HCT116 (cell line): ENCODE data around the gene GTPBP1.

Source experiments
- CEBPB ChIP-seq: IDR thresholded peaks from 2 replicates; pipeline ENCODE4 v1.6.1; 2012; ENCODE audit warnings: low read depth
- CTCF ChIP-seq, 3 experiments: fragments of 200-600 bp in 1 of 3; sonication (generic) in 1 of 3; IDR thresholded peaks in 2 of 3; conservative IDR thresholded peaks in 1 of 3; 2 replicates each; pipeline ENCODE4 v1.5.1; 2012 to 2017; ENCODE audit warnings: low read depth in 2 of 3, low read length in 2 of 3, antibody characterized with exemption in 1 of 3, borderline replicate concordance in 1 of 3, control low read depth in 1 of 3, mild to moderate bottlenecking in 1 of 3, mixed read lengths in 1 of 3, mixed run types in 1 of 3, moderate library complexity in 1 of 3; ENCODE audit not compliant: insufficient read depth in 1 of 3
- ELF1 ChIP-seq: IDR thresholded peaks from 2 replicates; pipeline ENCODE4 v1.6.1; 2012; ENCODE audit warnings: low read depth, borderline replicate concordance
- EZH2 ChIP-seq: fragments of 200-600 bp; sonication (generic); IDR thresholded peaks from 2 replicates; pipeline ENCODE4 v1.6.1; 2017; ENCODE audit warnings: antibody characterized with exemption, mixed run types
- FOSL1 ChIP-seq: IDR thresholded peaks from 2 replicates; pipeline ENCODE4 v1.6.1; 2012; ENCODE audit warnings: low read depth
- JUND ChIP-seq: IDR thresholded peaks from 2 replicates; pipeline ENCODE4 v1.6.1; 2012
- POLR2A ChIP-seq: IDR thresholded peaks from 2 replicates; pipeline ENCODE4 v1.7.0; 2011; ENCODE audit warnings: borderline replicate concordance; ENCODE audit not compliant: insufficient read depth, insufficient read length; ENCODE audit errors: extremely low read depth
- POLR2AphosphoS5 ChIP-seq: IDR thresholded peaks from 2 replicates; pipeline ENCODE4 v1.6.1; 2011; ENCODE audit warnings: mild to moderate bottlenecking, low read depth, low read length, moderate library complexity
- RAD21 ChIP-seq: IDR thresholded peaks from 2 replicates; pipeline ENCODE4 v1.6.1; 2012; ENCODE audit warnings: low read depth, mild to moderate bottlenecking
- SIN3A ChIP-seq: IDR thresholded peaks from 2 replicates; pipeline ENCODE4 v1.6.1; 2012; ENCODE audit warnings: low read depth
- YY1 ChIP-seq: IDR thresholded peaks from 2 replicates; pipeline ENCODE4 v1.6.1; 2011; ENCODE audit warnings: low read length, low read depth, moderate library complexity, mild to moderate bottlenecking; ENCODE audit not compliant: insufficient replicate concordance; ENCODE audit errors: extremely low read depth
- ZFX ChIP-seq: fragments of 450-650 bp; IDR thresholded peaks from 2 replicates; pipeline ENCODE4 v1.6.1; 2017

GRCh38 chr22:38757464-38757757, 51.7 kb downstream of the GTPBP1 start:
- TF ChIP-seq CEBPB (no peak), FOSL1 (no peak), CTCF (IDR thresholded peaks at IDR 0.05 in 2 of 3, conservative IDR thresholded peaks at IDR 0.05 in 1 of 3; ENCODE audit: borderline replicate concordance in 1 of 3, insufficient read depth in 1 of 3, low read depth in 2 of 3, low read length in 2 of 3) (no peak), SIN3A (no peak), RAD21 (no peak), POLR2A (no peak), POLR2AphosphoS5 (no peak), YY1 (no peak), ZFX (no peak), EZH2 (no peak), JUND (no peak), ELF1 (no peak)
